Measurements from ENCODE around the gene GAL3ST2. TPM values are rescaled to one million over a fixed set of nuclear protein-coding genes. Genes with fewer than 3 reads are reported as not detected.
A peak's percentile ranks its signal among the peaks of the same experiment; 100 is the strongest.

Gene GAL3ST2
- total RNA-seq, 3 donors from 2014 or later (not counting 1 experiment from before 2014, with no cell fraction given), result 0.88 TPM; not detected in 2

DNA sequence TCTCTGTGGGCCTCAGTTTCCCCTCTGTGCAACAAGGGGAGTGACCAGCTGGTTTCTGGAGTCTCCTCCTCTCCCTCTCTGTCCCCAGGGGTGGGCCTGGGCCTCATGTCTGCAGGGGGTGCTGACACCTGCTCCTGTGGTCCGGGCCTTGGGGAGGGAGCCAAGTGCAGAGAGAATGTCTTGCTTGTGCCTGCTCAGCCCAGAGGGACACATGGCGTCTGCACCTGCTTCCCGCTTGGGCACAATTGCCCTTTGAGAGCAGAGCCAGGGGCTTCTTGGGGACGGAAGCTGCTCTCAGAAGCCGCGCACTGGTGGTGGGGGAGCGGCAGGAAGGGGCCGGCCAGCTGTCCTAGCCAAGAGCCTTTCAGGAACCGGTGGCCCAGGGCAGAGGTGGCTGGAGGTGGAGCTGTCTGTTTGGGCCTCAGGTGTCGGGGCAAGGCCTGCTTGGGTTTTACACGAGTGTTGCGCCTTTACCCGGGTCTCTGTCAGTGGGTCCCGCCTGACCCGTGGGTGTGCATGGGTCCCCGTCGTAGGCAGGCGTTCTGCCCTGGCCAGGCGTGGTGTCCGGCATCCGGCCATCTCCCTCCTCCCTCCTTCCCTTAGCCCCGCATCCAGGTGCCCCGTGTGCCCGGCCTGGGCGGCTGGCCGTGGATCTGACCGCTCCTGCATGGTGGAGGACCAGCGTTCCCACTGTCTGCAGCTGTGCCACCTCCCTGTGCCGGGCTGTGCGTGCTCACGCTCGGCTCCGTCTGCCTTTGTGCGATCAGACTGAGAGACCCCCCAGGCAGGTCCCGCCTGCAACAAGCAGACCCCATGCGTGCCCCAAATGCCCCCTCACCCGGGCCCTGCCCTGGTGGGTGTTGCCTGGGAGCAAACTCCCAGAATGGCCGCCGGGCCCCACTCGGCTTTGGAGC lies 36.4 kb downstream of the GAL3ST2 start:
- Histone ChIP-seq H3K4me3 (ENCODE audit: low read length) (no peak overlapping the region), H3K36me3 (ENCODE audit: control insufficient read depth, insufficient read depth, low read length) (no peaks in the 10 kb centered on the region), H3K9me3 (ENCODE audit: control insufficient read depth, insufficient read depth, low read length) (no peaks in the 10 kb centered on the region), H3K27me3 (ENCODE audit: control insufficient read depth, insufficient read depth, low read length) (no peaks in the 10 kb centered on the region), H3K27ac (ENCODE audit: low read length) (no peak overlapping the region), H3K4me1 (ENCODE audit: control insufficient read depth, insufficient read depth, low read length) (peaks cover 10% of the 10 kb centered on the region)
- Mint-ChIP-seq H3K36me3 (no peaks in the 10 kb centered on the region), H3K27ac (no peak overlapping the region), H3K4me1 (peaks cover 7 to 16% of the 10 kb centered on the region in 2 donors), H3K9me3 (no peaks in the 10 kb centered on the region), H3K27me3 (ENCODE audit: low read depth in 2 of 2) (peaks cover 0 to 11% of the 10 kb centered on the region in 2 donors), H3K4me3 (no peak overlapping the region)
- no peak for ATAC-seq
- TF ChIP-seq, protein P1, sequence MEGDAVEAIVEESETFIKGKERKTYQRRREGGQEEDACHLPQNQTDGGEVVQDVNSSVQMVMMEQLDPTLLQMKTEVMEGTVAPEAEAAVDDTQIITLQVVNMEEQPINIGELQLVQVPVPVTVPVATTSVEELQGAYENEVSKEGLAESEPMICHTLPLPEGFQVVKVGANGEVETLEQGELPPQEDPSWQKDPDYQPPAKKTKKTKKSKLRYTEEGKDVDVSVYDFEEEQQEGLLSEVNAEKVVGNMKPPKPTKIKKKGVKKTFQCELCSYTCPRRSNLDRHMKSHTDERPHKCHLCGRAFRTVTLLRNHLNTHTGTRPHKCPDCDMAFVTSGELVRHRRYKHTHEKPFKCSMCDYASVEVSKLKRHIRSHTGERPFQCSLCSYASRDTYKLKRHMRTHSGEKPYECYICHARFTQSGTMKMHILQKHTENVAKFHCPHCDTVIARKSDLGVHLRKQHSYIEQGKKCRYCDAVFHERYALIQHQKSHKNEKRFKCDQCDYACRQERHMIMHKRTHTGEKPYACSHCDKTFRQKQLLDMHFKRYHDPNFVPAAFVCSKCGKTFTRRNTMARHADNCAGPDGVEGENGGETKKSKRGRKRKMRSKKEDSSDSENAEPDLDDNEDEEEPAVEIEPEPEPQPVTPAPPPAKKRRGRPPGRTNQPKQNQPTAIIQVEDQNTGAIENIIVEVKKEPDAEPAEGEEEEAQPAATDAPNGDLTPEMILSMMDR (IDR thresholded peaks at IDR 0.05), result no peak
- intact Hi-C loops (cut with micrococcal nuclease), result no loop called here
- no peak for DNase-seq
- 90% methylated on average over 40 of the region's 40 CpGs for WGBS (ENCODE audit: insufficient coverage)

DNA sequence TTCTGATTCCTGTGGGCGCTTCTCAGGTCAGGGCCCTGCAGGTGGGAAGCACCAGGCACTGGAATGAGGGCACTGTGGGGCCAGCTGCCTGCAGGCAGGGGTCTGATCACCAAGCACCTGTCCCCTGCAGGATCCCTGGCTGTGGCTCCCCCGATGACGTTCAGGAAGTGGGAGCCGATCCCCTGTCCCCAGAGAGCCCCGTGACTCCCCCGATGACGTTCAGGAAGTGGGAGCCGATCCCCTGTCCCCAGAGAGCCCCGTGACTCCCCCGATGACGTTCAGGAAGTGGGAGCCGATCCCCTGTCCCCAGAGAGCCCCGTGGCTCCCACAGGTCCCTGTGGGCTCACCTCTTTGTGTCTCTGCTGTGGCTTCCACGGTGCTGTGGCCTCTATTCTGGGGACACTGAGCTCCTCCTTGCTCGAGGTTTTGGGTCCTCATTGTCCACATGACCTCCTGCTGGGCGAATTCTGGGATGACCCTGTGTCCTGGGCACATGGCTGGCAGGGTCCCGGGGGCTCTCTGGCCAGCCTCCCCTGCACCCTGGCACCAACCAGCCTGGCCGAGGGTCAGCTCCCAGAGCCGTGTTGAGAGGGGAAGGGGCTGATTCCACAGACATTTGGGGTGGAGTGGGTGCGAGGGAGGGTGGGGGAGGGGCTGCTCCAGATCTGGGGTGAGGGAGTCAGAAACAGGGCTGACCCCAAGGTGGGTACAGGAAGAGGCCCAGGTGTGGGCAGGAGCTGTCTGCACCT lies 37.2 kb downstream of the GAL3ST2 start:
- TF ChIP-seq, protein P1 (IDR thresholded peaks at IDR 0.05), result no peak
- Histone ChIP-seq H3K4me3 (ENCODE audit: low read length) (no peak overlapping the region), H3K9me3 (ENCODE audit: control insufficient read depth, insufficient read depth, low read length) (no peaks in the 10 kb centered on the region), H3K27ac (ENCODE audit: low read length) (no peak overlapping the region), H3K4me1 (ENCODE audit: control insufficient read depth, insufficient read depth, low read length) (peaks cover 14% of the 10 kb centered on the region), H3K27me3 (ENCODE audit: control insufficient read depth, insufficient read depth, low read length) (no peaks in the 10 kb centered on the region), H3K36me3 (ENCODE audit: control insufficient read depth, insufficient read depth, low read length) (no peaks in the 10 kb centered on the region)
- H3K4me3 Mint-ChIP-seq, result no peak overlapping the region
- intact Hi-C loops (cut with micrococcal nuclease), result no loop called here
- peaks cover 0 to 10% of the 10 kb centered on the region in 2 donors for H3K27me3 Mint-ChIP-seq (ENCODE audit: low read depth in 2 of 2)
- H3K4me1 Mint-ChIP-seq, result peaks cover 7 to 16% of the 10 kb centered on the region in 2 donors
- WGBS (ENCODE audit: insufficient coverage), result 37% methylated on average over 20 of the region's 20 CpGs
- no peaks in the 10 kb centered on the region for H3K36me3 Mint-ChIP-seq
- DNase-seq (peak in 1 of 2 donors; percentile 31), ATAC-seq (peak; percentile 56 to 74 (median 58))
- no peak overlapping the region for H3K27ac Mint-ChIP-seq
- no peaks in the 10 kb centered on the region for H3K9me3 Mint-ChIP-seq

DNA sequence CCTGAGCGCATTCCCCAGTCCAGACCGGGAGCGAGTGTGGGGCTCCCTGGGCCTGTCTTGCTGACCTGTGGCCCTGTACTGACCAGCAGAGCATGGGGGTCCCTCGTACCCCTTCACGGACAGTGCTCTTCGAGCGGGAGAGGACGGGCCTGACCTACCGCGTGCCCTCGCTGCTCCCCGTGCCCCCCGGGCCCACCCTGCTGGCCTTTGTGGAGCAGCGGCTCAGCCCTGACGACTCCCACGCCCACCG lies 37.7 kb downstream of the GAL3ST2 start:
- DNase-seq, result no peak
- Histone ChIP-seq H3K9me3 (ENCODE audit: control insufficient read depth, insufficient read depth, low read length) (no peaks in the 10 kb centered on the region), H3K36me3 (ENCODE audit: control insufficient read depth, insufficient read depth, low read length) (no peaks in the 10 kb centered on the region), H3K27me3 (ENCODE audit: control insufficient read depth, insufficient read depth, low read length) (no peaks in the 10 kb centered on the region), H3K27ac (ENCODE audit: low read length) (no peak overlapping the region), H3K4me3 (ENCODE audit: low read length) (no peak overlapping the region), H3K4me1 (ENCODE audit: control insufficient read depth, insufficient read depth, low read length) (peaks cover 14% of the 10 kb centered on the region)
- 95% methylated on average over 17 of the region's 17 CpGs for WGBS (ENCODE audit: insufficient coverage)
- no peak for ATAC-seq
- Mint-ChIP-seq H3K9me3 (no peaks in the 10 kb centered on the region), H3K27me3 (ENCODE audit: low read depth in 2 of 2) (peaks cover 0 to 5% of the 10 kb centered on the region in 2 donors), H3K36me3 (no peaks in the 10 kb centered on the region), H3K4me1 (peaks cover 7 to 16% of the 10 kb centered on the region in 2 donors), H3K27ac (no peak overlapping the region), H3K4me3 (no peak overlapping the region)
- intact Hi-C loops (cut with micrococcal nuclease), result no loop called here
- TF ChIP-seq, protein P1 (IDR thresholded peaks at IDR 0.05), result no peak
